ENCODE data around the gene JPH3.
"Not testable (repeated sequence)": the region's sequence is repeated elsewhere in the genome, so short reads cannot be mapped to it uniquely, and the experiment has no call there.

Gene JPH3

GRCh38 chr16:87658564-87659225, 56.4 kb downstream of the JPH3 start:
- no peak for FAIRE-seq

- no peak for FAIRE-seq
These were observed 59.3 kb downstream of the JPH3 start for GRCh38 chr16:87661561-87661960.

GRCh38 chr16:87662254-87663204, 60.2 kb downstream of the JPH3 start:
- FAIRE-seq: no peak

- no peak for FAIRE-seq
These were observed 62.5 kb downstream of the JPH3 start for GRCh38 chr16:87664792-87665191.

- FAIRE-seq: no peak
These were observed 62.9 kb downstream of the JPH3 start for GRCh38 chr16:87665193-87665592.

- FAIRE-seq: no peak
These were observed 64.6 kb downstream of the JPH3 start for GRCh38 chr16:87666919-87667318.

- no peak for FAIRE-seq
These were observed 65.1 kb downstream of the JPH3 start for GRCh38 chr16:87667443-87667842.

GRCh38 chr16:87667946-87668345, 65.6 kb downstream of the JPH3 start:
- no peak for FAIRE-seq

GRCh38 chr16:87669672-87670071, 67.4 kb downstream of the JPH3 start:
- FAIRE-seq: no peak

- FAIRE-seq: no peak
These were observed 68.9 kb downstream of the JPH3 start for GRCh38 chr16:87671221-87671620.

- no peak for FAIRE-seq
These were observed 69.5 kb downstream of the JPH3 start for GRCh38 chr16:87671715-87672270.

GRCh38 chr16:87674419-87674818, 72.1 kb downstream of the JPH3 start:
- no peak for FAIRE-seq

- FAIRE-seq: no peak
These were observed 72.9 kb downstream of the JPH3 start for GRCh38 chr16:87675111-87675719.

GRCh38 chr16:87677830-87678229, 75.5 kb downstream of the JPH3 start:
- FAIRE-seq: no peak

- no peak for FAIRE-seq
These were observed 76.3 kb downstream of the JPH3 start for GRCh38 chr16:87678618-87679017.

- FAIRE-seq: no peak
These were observed 77.4 kb downstream of the JPH3 start for GRCh38 chr16:87679593-87680271.

- FAIRE-seq: no peak
These were observed 78.0 kb downstream of the JPH3 start for GRCh38 chr16:87680272-87680644.

GRCh38 chr16:87681051-87681602, 78.8 kb downstream of the JPH3 start:
- not testable (repeated sequence) for FAIRE-seq

- FAIRE-seq: no peak
These were observed 79.8 kb downstream of the JPH3 start for GRCh38 chr16:87681981-87682570.

GRCh38 chr16:87682852-87683399, 80.6 kb downstream of the JPH3 start:
- no peak for FAIRE-seq

GRCh38 chr16:87684106-87684677, 81.9 kb downstream of the JPH3 start:
- no peak for FAIRE-seq
